ENCODE data around the gene GYS2. TPM values are rescaled to one million over a fixed set of nuclear protein-coding genes. Genes with fewer than 3 reads are reported as not detected.

Gene GYS2
- total and polyA plus RNA-seq, 2 of the 4 experiments (the other 2 are of a cell fraction), result not detected

- DNase-seq, result no peak
- Histone ChIP-seq H4K8ac (ENCODE audit: low read depth in 2 of 2, low read length in 2 of 2) (no peak overlapping the region), H2BK5ac (ENCODE audit: low read depth, low read length, poor library complexity, severe bottlenecking) (no peak overlapping the region), H2BK20ac (ENCODE audit: low read depth, low read length) (no peak overlapping the region), H3K79me1 (ENCODE audit: low read depth in 1 of 2, low read length in 2 of 2) (no peaks in the 10 kb centered on the region), H3K18ac (ENCODE audit: low read depth, low read length) (no peak overlapping the region), H3K27me3 (ENCODE audit: control insufficient read depth, insufficient read depth, low read length) (no peaks in the 10 kb centered on the region), H2BK120ac (ENCODE audit: low read depth, low read length) (no peak overlapping the region), H3K14ac (replicated peaks; ENCODE audit: low read depth, low read length) (no peak overlapping the region), H4K5ac (ENCODE audit: low read depth, low read length) (no peak overlapping the region), H3K4ac (ENCODE audit: low read depth, low read length) (no peak overlapping the region), H3K4me2 (ENCODE audit: low read depth, low read length) (no peak overlapping the region), H4K20me1 (ENCODE audit: insufficient read depth, low read length) (no peaks in the 10 kb centered on the region), H2BK15ac (ENCODE audit: low read depth, low read length) (no peak overlapping the region), H3K4me1 (ENCODE audit: control insufficient read depth, insufficient read depth, low read length) (no peaks in the 10 kb centered on the region), H3K27ac (ENCODE audit: insufficient read depth, low read length) (no peak overlapping the region), H3K56ac (ENCODE audit: extremely low read depth, insufficient read depth, low read length) (no peak overlapping the region), H3K9me1 (ENCODE audit: insufficient read depth, low read length) (no peaks in the 10 kb centered on the region), H2AK5ac (ENCODE audit: low read depth, low read length) (no peak overlapping the region), H3K9me3 (ENCODE audit: control insufficient read depth, insufficient read depth, low read length) (no peaks in the 10 kb centered on the region), H3K23ac (ENCODE audit: low read depth, low read length) (no peak overlapping the region), H3K36me3 (ENCODE audit: control insufficient read depth, insufficient read depth, low read length) (no peaks in the 10 kb centered on the region), H2AFZ (replicated peaks; ENCODE audit: low read length, poor library complexity) (no peak overlapping the region), H2AK9ac (replicated peaks; ENCODE audit: low read depth, low read length, poor library complexity) (no peak overlapping the region), H3K9ac (ENCODE audit: low read depth, low read length) (no peak overlapping the region), H4K91ac (ENCODE audit: insufficient read depth, low read depth, low read length) (no peak overlapping the region), H3K4me3 (ENCODE audit: insufficient read depth, low read depth, low read length) (no peak overlapping the region)
- dilution Hi-C loops (cut with HindIII; ENCODE audit: low sequenced_read_pairs, unreplicated experiment) (no loop called here), in situ Hi-C loops (cut with MboI; ENCODE audit: low sequenced_read_pairs) (no loop called here), intact Hi-C loops (cut with micrococcal nuclease) (loop anchor here (5.0 kb wide), 1 partner anchor 54 kb away; no protein-coding TSS in a partner anchor)
- no peak for TF ChIP-seq FOS (IDR thresholded peaks at IDR 0.05; ENCODE audit: low read depth, low read length)
- TF ChIP-seq CTCF (conservative IDR thresholded peaks at IDR 0.05; ENCODE audit: low read depth, low read length), result no peak
- no peak for TF ChIP-seq MXI1 (IDR thresholded peaks at IDR 0.05; ENCODE audit: borderline replicate concordance, low read depth, low read length)
- TF ChIP-seq MAFK (IDR thresholded peaks at IDR 0.05; ENCODE audit: low read depth, low read length), result no peak
- no peak for TF ChIP-seq RFX5 (IDR thresholded peaks at IDR 0.05; ENCODE audit: low read depth, low read length)
- no peak for TF ChIP-seq USF2 (IDR thresholded peaks at IDR 0.05; ENCODE audit: low read depth, low read length)
- no peak for TF ChIP-seq SMC3 (IDR thresholded peaks at IDR 0.05; ENCODE audit: low read depth, low read length)
- ChIA-PET CTCF (no interaction called here), POLR2A (ENCODE audit: unreplicated experiment) (no interaction called here)
- no peak for ATAC-seq (ENCODE audit: low read depth)
- no TSS peak for BruUV-seq (replicated peaks)
- no CpG with 5 or more reads among the region's 2 CpGs for WGBS, 2 experiments (ENCODE audit: extremely low coverage in 2 of 2, insufficient read length in 1 of 2)
These were observed 23.3 kb upstream of the GYS2 start for GRCh38 chr12:21627924-21628323.

All from IMR-90 (cell line).